ENCODE measurements around the gene RELA.

The RELA gene

DNA sequence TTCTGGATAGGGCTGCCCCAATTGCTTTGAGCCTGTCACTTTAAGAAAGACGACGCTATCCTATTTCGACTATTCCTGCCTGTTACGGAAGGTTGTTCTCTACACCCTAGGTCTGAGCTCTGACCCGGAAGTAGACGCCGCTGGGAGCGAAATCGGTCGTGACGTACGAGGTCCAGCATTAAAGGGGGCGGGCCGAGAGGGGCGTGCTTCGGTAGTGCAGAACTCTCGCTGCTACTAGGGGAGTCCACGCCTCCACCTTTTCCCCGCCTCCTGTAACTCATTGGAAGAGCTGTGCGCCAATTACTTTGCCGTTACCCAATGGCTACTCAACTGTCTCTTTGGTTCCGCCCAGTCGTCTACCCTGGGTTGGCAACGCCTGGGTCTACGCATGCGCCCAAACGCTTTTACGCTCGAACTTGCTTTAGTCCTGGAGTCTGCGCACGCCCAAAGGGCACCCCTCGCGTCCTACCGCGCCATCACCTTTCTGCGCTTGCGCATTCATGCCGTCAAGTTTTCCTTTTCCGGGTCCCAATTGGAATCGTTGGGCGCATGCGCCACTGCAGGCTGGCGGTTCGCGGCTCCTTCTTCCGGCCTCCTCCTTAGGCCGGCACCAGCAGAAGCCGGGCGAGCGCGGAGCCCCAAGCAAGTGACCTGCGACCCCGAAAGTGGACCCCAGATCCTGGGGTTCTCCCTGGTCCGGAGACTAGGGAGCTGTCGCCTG, 47.3 kb downstream of the RELA start, which contains the start of gene PCNX3:
TSS of gene PCNX3 (plus strand) at position 548 of the 721 bp plus-strand sequence. CDS start 536 bp downstream, outside the sequence.
- in situ Hi-C loops (cut with MboI; ENCODE audit: low sequenced_read_pairs) = no loop called here

DNA sequence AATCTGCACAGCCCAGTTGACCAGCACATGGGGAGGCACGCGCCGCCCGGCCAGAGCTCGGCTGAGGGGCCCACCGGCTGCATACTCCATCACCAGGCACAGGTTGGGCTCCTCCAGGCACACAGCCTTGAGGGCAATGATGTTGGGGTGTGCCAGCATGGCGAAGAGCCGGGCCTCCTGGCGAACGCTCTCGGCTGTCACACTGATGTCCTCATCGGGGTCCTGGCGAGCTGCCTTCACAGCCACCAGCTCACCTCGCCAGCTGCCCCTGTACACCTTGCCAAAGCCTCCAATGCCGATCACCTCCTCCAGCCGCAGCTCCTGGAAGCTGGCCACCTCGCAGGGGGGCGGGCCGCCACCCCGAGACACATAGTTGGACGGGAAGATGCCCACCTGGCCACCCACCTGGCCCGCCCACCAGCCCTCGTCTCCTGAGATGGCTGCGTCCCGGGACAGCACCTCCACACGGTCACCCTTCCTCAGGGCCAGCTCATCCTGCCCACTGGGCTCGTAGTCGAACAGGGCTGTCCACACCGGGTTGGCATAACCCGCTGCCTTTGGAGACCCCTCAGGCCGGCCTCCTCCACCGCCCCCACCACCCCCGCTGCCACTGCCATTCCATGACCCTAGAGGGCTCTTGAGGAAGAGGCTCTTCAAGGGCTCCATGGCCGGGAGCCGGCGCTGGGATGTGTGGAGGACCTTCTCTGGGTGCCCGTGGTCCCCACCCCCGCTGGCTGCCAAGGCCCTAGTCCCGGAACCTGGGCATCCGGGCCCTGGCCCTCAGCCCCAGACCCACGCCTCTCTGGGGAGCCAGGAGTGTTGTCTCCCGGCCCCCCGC, 49.4 kb downstream of the RELA start:
- in situ Hi-C loops (cut with MboI; ENCODE audit: low sequenced_read_pairs) = no loop called here

- in situ Hi-C loops (cut with MboI; ENCODE audit: low sequenced_read_pairs) = no loop called here
These were observed 50.0 kb downstream of the RELA start for GRCh38 chr11:65612691-65613090.

- in situ Hi-C loops (cut with MboI; ENCODE audit: low sequenced_read_pairs) = no loop called here
These were observed 50.7 kb downstream of the RELA start for GRCh38 chr11:65611758-65612603.

DNA sequence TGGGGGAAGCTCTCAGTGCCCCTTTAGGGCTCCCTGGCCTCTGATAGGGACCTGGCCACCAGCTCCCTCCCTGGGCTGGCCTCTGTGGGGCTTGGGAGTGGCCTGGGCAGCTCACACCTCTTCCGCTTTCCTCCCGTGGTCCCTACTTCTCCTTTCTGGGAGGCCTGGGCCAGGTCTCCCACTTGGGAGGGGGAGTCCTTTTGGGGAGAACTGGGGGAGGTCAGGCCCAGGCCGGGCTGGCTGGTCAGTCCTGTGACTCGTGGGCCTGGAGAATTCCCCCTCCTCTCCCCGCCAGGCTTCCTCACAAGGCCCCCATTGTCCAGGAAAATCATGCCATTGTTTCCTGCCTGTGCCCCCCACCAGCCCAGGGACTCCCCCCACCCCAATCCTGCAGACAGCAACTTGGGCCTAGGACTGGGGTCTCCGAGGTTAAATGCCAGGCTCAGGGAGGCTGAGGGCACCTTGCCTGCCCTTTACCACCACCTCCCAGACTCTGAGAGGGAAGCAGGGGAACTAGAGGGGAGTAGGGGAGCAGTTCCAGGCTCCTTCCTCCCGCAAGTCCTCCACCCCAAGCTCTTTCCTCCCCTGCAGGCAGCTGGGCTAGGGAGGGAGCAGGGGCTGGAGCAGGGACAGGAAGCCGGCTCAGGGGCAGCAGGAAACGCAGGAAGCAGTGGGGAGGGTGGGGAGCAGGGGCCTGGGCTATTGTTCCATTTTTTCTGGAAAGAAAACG, 51.5 kb downstream of the RELA start:
- in situ Hi-C loops (cut with MboI; ENCODE audit: low sequenced_read_pairs) = no loop called here

DNA sequence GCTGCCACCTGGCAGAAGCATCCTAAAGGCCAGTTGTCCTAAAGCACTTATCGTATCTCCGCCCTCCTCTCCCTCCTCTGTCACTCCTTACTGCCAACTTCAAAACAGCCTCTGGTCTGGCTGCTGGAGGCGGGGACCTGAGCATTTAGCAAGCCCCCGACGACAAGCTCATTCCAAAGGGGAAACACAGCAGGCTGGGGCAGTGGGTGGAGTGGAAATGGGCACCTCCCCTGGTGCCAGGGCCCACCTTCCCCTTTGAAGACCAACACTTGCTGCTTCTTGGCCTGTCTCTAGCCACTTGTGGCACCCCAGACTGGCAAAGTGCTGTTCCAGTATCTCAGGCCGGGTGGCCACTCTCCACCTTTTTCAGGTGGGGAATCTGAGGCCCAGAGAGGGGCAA, 52.3 kb downstream of the RELA start:
- in situ Hi-C loops (cut with MboI; ENCODE audit: low sequenced_read_pairs) = no loop called here

DNA sequence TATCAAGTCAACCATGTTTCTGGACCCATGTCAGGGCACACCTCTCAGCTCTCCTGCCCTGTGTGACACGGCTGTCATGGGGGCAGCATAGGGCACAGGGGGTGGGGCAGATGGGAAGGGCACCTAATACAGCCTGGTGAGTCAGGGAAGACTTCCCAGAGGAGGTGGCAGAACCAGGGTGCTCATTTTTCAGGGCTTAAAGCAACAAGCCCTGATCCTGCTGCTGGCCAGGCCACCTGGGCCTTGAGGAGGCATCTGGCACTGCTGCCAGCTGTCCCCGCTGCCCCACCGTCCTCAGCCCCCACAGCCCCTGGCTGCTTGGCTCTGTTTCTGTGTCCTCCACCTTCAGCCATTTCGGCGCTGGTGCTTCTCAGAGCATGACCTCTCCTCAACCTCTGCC, 53.1 kb downstream of the RELA start:
- in situ Hi-C loops (cut with MboI; ENCODE audit: low sequenced_read_pairs) = no loop called here

DNA sequence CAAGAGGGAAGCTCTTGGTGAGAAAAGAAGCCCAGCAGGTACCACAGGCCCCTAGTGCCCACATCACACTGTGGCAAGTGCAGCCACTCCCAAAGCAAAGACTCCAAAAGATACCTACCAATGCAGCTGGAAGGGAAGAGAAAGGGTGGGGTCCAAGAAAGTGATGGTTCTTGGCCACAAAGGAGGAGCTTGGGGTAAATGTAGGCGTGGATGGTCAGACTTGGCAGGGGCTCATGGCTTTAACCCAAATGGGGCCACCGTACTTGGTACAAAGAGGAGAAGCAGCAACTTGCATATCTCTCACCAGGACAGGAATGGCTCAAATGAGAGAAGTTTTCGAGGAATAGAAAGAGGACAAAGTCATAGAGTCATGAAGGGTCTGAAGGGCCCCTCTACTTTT, 53.5 kb downstream of the RELA start:
- in situ Hi-C loops (cut with MboI; ENCODE audit: low sequenced_read_pairs) = no loop called here

GRCh38 chr11:65607614-65608426, 54.9 kb downstream of the RELA start:
- in situ Hi-C loops (cut with MboI; ENCODE audit: low sequenced_read_pairs) = no loop called here

DNA sequence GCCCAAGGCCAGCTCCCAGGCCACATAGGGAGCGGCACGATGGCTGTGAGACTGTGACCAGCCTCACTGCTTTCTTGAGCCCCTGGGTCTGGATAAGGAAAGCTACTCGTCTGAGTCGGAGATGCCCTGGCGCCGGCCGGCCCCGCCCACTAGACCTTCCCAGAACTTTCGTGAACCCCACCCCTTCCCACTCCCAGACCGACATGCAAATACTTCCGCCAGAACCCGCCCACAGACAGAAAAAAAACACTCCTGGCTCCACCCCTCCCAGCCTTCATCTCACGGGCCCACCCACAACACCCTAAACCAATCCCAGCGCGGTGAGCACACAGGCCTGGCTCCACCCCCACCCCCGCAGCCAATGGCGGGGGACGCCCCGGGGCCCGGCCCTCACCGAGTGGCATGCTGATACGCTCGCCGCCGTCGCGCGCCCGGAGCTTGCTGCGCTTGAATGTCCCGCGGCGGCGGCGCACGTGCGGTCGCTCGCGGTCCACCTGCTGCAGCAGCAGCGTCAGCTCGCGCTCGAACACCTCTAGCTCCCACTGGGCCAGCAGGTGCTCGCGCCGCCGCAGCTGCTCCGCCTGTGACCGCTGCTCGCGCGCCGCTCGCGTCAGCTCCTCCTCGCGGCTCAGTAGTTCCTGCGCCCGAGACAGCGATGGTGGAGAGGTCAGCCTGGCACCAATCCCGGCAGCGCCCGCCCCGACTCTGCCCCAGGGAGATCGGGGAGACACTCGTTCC, 55.7 kb downstream of the RELA start:
- in situ Hi-C loops (cut with MboI; ENCODE audit: low sequenced_read_pairs) = no loop called here

GRCh38 chr11:65604258-65604657, 58.5 kb downstream of the RELA start:
- in situ Hi-C loops (cut with MboI; ENCODE audit: low sequenced_read_pairs) = no loop called here

Data from hTERT RPE-1 (cell line).